LNCaP clone FGC (cell line): ENCODE results near the gene WBP1.
"Not testable (repeated sequence)": the region's sequence is repeated elsewhere in the genome, so short reads cannot be mapped to it uniquely, and the experiment has no call there.

ENCODE experiments used
- DNase-seq: peaks from one replicate; pipeline ENCODE4 v3.0.0-alpha.2; 2011; ENCODE audit warnings: low read depth
- H3K4me3 ChIP-seq: 2 replicates; pipeline ENCODE4 v1.5.1; 2011; ENCODE audit warnings: mild to moderate bottlenecking, low read depth, low read length, control low read depth
- CTCF ChIP-seq: IDR thresholded peaks from 2 replicates; pipeline ENCODE4 v1.5.1; 2012; ENCODE audit warnings: mild to moderate bottlenecking; ENCODE audit not compliant: control insufficient read depth, insufficient read depth; ENCODE audit errors: extremely low read depth

Gene WBP1

GRCh38 chr2:74417197-74417596, 41.0 kb upstream of the WBP1 start:
- TF ChIP-seq CTCF: no peak
- H3K4me3 ChIP-seq: no peak overlapping the region
- DNase-seq: no peak

GRCh38 chr2:74417763-74418162, 40.5 kb upstream of the WBP1 start:
- TF ChIP-seq CTCF: no peak
- H3K4me3 ChIP-seq: no peak overlapping the region
- DNase-seq: no peak

- no peak overlapping the region for H3K4me3 ChIP-seq
- DNase-seq: no peak
- TF ChIP-seq CTCF: no peak
These were observed 39.9 kb upstream of the WBP1 start for GRCh38 chr2:74418312-74418711.

GRCh38 chr2:74419345-74419744, 38.9 kb upstream of the WBP1 start:
- no peak for DNase-seq
- TF ChIP-seq CTCF: no peak
- H3K4me3 ChIP-seq: no peak overlapping the region

- no peak overlapping the region for H3K4me3 ChIP-seq
- no peak for TF ChIP-seq CTCF
- DNase-seq: no peak
These were observed 38.2 kb upstream of the WBP1 start for GRCh38 chr2:74420006-74420405.

- DNase-seq: not testable (repeated sequence)
- peak overlapping the region; percentile 62 for H3K4me3 ChIP-seq
These were observed 37.7 kb upstream of the WBP1 start for GRCh38 chr2:74420443-74421103.

GRCh38 chr2:74421221-74421870, 36.9 kb upstream of the WBP1 start, which contains the start of the genes C2orf81 and WDR54:
TSS of gene C2orf81 (minus strand) at chr2:74421619. CDS start at chr2:74421560, 59 bp downstream.
TSS of gene WDR54 (plus strand) at chr2:74421730. CDS start at chr2:74422154, 424 bp downstream.
- peak within 1 kb of the TSS; percentile 62 for H3K4me3 ChIP-seq
- TF ChIP-seq CTCF: no peak
- no peak for DNase-seq
